Mucosa of rectum (tissue), 2 donors: ENCODE measurements around the gene OTUB1.

Source experiments
- H3K27ac ChIP-seq, 2 donors: one replicate each; pipeline ENCODE4 v1.7.0; 2013; ENCODE audit warnings: inconsistent platforms in 2 of 2, low read depth in 2 of 2, low read length in 2 of 2
- H3K27me3 ChIP-seq, 2 donors: one replicate each; pipeline ENCODE4 v1.7.0; 2013; ENCODE audit warnings: low read length in 2 of 2; ENCODE audit not compliant: control insufficient read depth in 2 of 2, insufficient read depth in 2 of 2
- H3K36me3 ChIP-seq, 2 donors: one replicate each; pipeline ENCODE4 v1.7.0; 2013; ENCODE audit warnings: low read length in 2 of 2; ENCODE audit not compliant: control insufficient read depth in 2 of 2, insufficient read depth in 2 of 2
- H3K4me1 ChIP-seq, 2 donors: one replicate each; pipeline ENCODE4 v1.7.0; 2013; ENCODE audit warnings: low read length in 2 of 2, mild to moderate bottlenecking in 1 of 2; ENCODE audit not compliant: control insufficient read depth in 2 of 2, insufficient read depth in 2 of 2
- H3K4me3 ChIP-seq, 2 donors: one replicate each; pipeline ENCODE4 v1.7.0; 2013; ENCODE audit warnings: low read length in 2 of 2
- H3K9ac ChIP-seq, 2 donors: one replicate each; pipeline ENCODE4 v1.7.0; 2013; ENCODE audit warnings: low read length in 2 of 2, low read depth in 1 of 2, mild to moderate bottlenecking in 1 of 2
- H3K9me3 ChIP-seq, 2 donors: one replicate each; pipeline ENCODE4 v1.7.0; 2013; ENCODE audit warnings: low read length in 2 of 2; ENCODE audit not compliant: control insufficient read depth in 2 of 2
- donor health status: healthy.
- donor health status: Normal muscosa, but diverticular disease.

OTUB1 gene

GRCh38 chr11:63998558-63999348 is 12.5 kb downstream of the OTUB1 start:
- no peak overlapping the region for H3K27ac ChIP-seq
- H3K4me1 ChIP-seq = peaks cover 12 to 17% of the 10 kb centered on the region in 2 donors
- no peaks in the 10 kb centered on the region for H3K9me3 ChIP-seq
- H3K36me3 ChIP-seq = peaks cover 19 to 30% of the 10 kb centered on the region in 2 donors
- H3K4me3 ChIP-seq = no peak overlapping the region
- no peak overlapping the region for H3K9ac ChIP-seq
- no peaks in the 10 kb centered on the region for H3K27me3 ChIP-seq

GRCh38 chr11:63999349-64000025 is 13.2 kb downstream of the OTUB1 start:
- H3K36me3 ChIP-seq = peaks cover 19 to 28% of the 10 kb centered on the region in 2 donors
- peaks cover 12 to 17% of the 10 kb centered on the region in 2 donors for H3K4me1 ChIP-seq
- H3K27ac ChIP-seq = no peak overlapping the region
- H3K9me3 ChIP-seq = no peaks in the 10 kb centered on the region
- H3K9ac ChIP-seq = no peak overlapping the region
- peak overlapping the region; percentile 16 to 20 for H3K4me3 ChIP-seq
- H3K27me3 ChIP-seq = no peaks in the 10 kb centered on the region

- Histone ChIP-seq H3K9ac (peak overlapping the region in 1 of 2 donors; percentile 54), H3K9me3 (no peaks in the 10 kb centered on the region), H3K36me3 (peaks cover 19 to 21% of the 10 kb centered on the region in 2 donors), H3K27me3 (no peaks in the 10 kb centered on the region), H3K4me1 (peaks cover 12 to 17% of the 10 kb centered on the region in 2 donors), H3K27ac (no peak overlapping the region), H3K4me3 (peak overlapping the region; percentile 31 to 43)
Measured at GRCh38 chr11:64000026-64000739, 13.9 kb downstream of the OTUB1 start.

- Histone ChIP-seq H3K9ac (peak overlapping the region in 1 of 2 donors; percentile 54), H3K4me3 (peak overlapping the region; percentile 31 to 43), H3K4me1 (peaks cover 12 to 17% of the 10 kb centered on the region in 2 donors), H3K27me3 (no peaks in the 10 kb centered on the region), H3K27ac (no peak overlapping the region), H3K36me3 (peaks cover 15 to 19% of the 10 kb centered on the region in 2 donors), H3K9me3 (no peaks in the 10 kb centered on the region)
Measured at GRCh38 chr11:64000740-64001483, 14.7 kb downstream of the OTUB1 start.

- Histone ChIP-seq H3K9ac (no peak overlapping the region), H3K27me3 (peaks cover 0 to under 1% of the 10 kb centered on the region in 2 donors), H3K27ac (no peak overlapping the region), H3K4me3 (no peak overlapping the region), H3K4me1 (peaks cover 14 to 17% of the 10 kb centered on the region in 2 donors), H3K36me3 (peaks cover 9 to 12% of the 10 kb centered on the region in 2 donors), H3K9me3 (no peaks in the 10 kb centered on the region)
Measured at GRCh38 chr11:64001484-64002420, 15.5 kb downstream of the OTUB1 start.

GRCh38 chr11:64003807-64004589 is 17.8 kb downstream of the OTUB1 start:
- H3K9me3 ChIP-seq = no peaks in the 10 kb centered on the region
- H3K4me1 ChIP-seq = peaks cover 15 to 23% of the 10 kb centered on the region in 2 donors
- peaks cover 0 to 6% of the 10 kb centered on the region in 2 donors for H3K27me3 ChIP-seq
- H3K9ac ChIP-seq = no peak overlapping the region
- no peak overlapping the region for H3K4me3 ChIP-seq
- no peaks in the 10 kb centered on the region for H3K36me3 ChIP-seq
- no peak overlapping the region for H3K27ac ChIP-seq

- no peak overlapping the region for H3K27ac ChIP-seq
Measured at GRCh38 chr11:64004590-64004984, 18.3 kb downstream of the OTUB1 start.

GRCh38 chr11:64005691-64006090 is 19.5 kb downstream of the OTUB1 start:
- no peaks in the 10 kb centered on the region for H3K9me3 ChIP-seq
- H3K4me1 ChIP-seq = peaks cover 4 to 15% of the 10 kb centered on the region in 2 donors
- H3K4me3 ChIP-seq = no peak overlapping the region
- peaks cover 0 to 6% of the 10 kb centered on the region in 2 donors for H3K27me3 ChIP-seq
- no peaks in the 10 kb centered on the region for H3K36me3 ChIP-seq
- H3K27ac ChIP-seq = no peak overlapping the region
- H3K9ac ChIP-seq = no peak overlapping the region

More at GRCh38 chr11:64004590-64004984, 18.3 kb downstream of the OTUB1 start:
- Histone ChIP-seq H3K9me3 (no peaks in the 10 kb centered on the region), H3K4me1 (peaks cover 12 to 21% of the 10 kb centered on the region in 2 donors), H3K4me3 (no peak overlapping the region), H3K36me3 (no peaks in the 10 kb centered on the region), H3K27me3 (peaks cover 0 to 6% of the 10 kb centered on the region in 2 donors), H3K9ac (no peak overlapping the region)
